Measurements from ENCODE around the gene ANAPC7.

DNA sequence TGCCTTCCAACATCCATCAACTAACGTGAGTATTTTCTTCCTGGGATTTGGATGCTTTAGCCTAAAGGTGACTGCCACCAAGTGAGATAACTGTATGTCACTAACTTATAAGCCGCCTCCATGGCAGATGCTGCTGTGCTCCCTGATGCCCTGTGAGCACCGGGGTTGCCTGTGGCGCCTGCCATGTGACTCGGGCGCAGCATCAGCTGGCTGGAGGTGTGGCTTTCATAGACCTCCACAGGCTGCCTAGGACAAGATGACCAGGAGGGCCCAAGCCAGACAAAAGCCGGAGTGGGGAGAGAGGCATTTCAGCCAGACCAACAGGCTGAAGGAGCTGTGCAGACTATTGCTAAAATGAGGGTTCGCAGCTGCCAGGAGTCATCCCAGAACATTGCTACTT is 55.7 kb downstream of the ANAPC7 start:
- TF ChIP-seq EZH2 (IDR thresholded peaks at IDR 0.05; ENCODE audit: low read length, missing control alignments) = no peak
- TF ChIP-seq, protein P1, sequence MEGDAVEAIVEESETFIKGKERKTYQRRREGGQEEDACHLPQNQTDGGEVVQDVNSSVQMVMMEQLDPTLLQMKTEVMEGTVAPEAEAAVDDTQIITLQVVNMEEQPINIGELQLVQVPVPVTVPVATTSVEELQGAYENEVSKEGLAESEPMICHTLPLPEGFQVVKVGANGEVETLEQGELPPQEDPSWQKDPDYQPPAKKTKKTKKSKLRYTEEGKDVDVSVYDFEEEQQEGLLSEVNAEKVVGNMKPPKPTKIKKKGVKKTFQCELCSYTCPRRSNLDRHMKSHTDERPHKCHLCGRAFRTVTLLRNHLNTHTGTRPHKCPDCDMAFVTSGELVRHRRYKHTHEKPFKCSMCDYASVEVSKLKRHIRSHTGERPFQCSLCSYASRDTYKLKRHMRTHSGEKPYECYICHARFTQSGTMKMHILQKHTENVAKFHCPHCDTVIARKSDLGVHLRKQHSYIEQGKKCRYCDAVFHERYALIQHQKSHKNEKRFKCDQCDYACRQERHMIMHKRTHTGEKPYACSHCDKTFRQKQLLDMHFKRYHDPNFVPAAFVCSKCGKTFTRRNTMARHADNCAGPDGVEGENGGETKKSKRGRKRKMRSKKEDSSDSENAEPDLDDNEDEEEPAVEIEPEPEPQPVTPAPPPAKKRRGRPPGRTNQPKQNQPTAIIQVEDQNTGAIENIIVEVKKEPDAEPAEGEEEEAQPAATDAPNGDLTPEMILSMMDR (conservative IDR thresholded peaks at IDR 0.05 in 1 of 2, IDR thresholded peaks at IDR 0.05 in 1 of 2; ENCODE audit: low read depth in 1 of 2, low read length in 2 of 2) = no peak

All from fibroblast of lung (primary cell).